ENCODE measurements around the gene STIM2.
"Not testable (repeated sequence)": the region's sequence is repeated elsewhere in the genome, so short reads cannot be mapped to it uniquely, and the experiment has no call there.

STIM2 gene

GRCh38 chr4:26958925-26959653 lies 98.4 kb downstream of the STIM2 start:
- DNase-seq: no peak

GRCh38 chr4:26959654-26960047 lies 99.0 kb downstream of the STIM2 start:
- DNase-seq: no peak

GRCh38 chr4:26962720-26963119 lies 102.1 kb downstream of the STIM2 start:
- no peak for DNase-seq

- no peak for DNase-seq
Measured at GRCh38 chr4:26964512-26964911, 103.9 kb downstream of the STIM2 start.

GRCh38 chr4:26964994-26965393 lies 104.4 kb downstream of the STIM2 start:
- no peak for DNase-seq

- DNase-seq: not testable (repeated sequence)
Measured at GRCh38 chr4:26975464-26976181, 115.0 kb downstream of the STIM2 start.

GRCh38 chr4:26978387-26979053 lies 117.9 kb downstream of the STIM2 start:
- DNase-seq: no peak

- no peak for DNase-seq
Measured at GRCh38 chr4:26984896-26985295, 124.3 kb downstream of the STIM2 start.

GRCh38 chr4:26985873-26986272 lies 125.2 kb downstream of the STIM2 start:
- DNase-seq: no peak

GRCh38 chr4:26987191-26987590 lies 126.5 kb downstream of the STIM2 start:
- no peak for DNase-seq

- no peak for DNase-seq
Measured at GRCh38 chr4:26991057-26991456, 130.4 kb downstream of the STIM2 start.

GRCh38 chr4:26992657-26993361 lies 132.2 kb downstream of the STIM2 start:
- no peak for DNase-seq

- DNase-seq: no peak
Measured at GRCh38 chr4:26993539-26993938, 132.9 kb downstream of the STIM2 start.

- no peak for DNase-seq
Measured at GRCh38 chr4:26993967-26994366, 133.3 kb downstream of the STIM2 start.

GRCh38 chr4:26995316-26995715 lies 134.7 kb downstream of the STIM2 start:
- no peak for DNase-seq

- no peak for DNase-seq
Measured at GRCh38 chr4:26996745-26997144, 136.1 kb downstream of the STIM2 start.

GRCh38 chr4:26999689-27000088 lies 139.0 kb downstream of the STIM2 start:
- no peak for DNase-seq

GRCh38 chr4:27000122-27000521 lies 139.5 kb downstream of the STIM2 start:
- DNase-seq: no peak

GRCh38 chr4:27000820-27001219 lies 140.2 kb downstream of the STIM2 start:
- no peak for DNase-seq

GRCh38 chr4:27001398-27002164 lies 140.9 kb downstream of the STIM2 start:
- DNase-seq: no peak

- DNase-seq: no peak
Measured at GRCh38 chr4:27003642-27004113, 143.0 kb downstream of the STIM2 start.

GRCh38 chr4:27005501-27005900 lies 144.9 kb downstream of the STIM2 start:
- no peak for DNase-seq
